ENCODE data around the gene LCN15.

- TF ChIP-seq CTCF (IDR thresholded peaks at IDR 0.05) (no peak), POLR2A (IDR thresholded peaks at IDR 0.05) (no peak), EP300 (IDR thresholded peaks at IDR 0.05) (no peak)
These were observed 25.2 kb upstream of the LCN15 start for GRCh38 chr9:136789523-136789937.

All from tibial nerve (tissue), 4 donors.